Stimulated activated naive CD8-positive, alpha-beta T cell treated with anti-CD3 and anti-CD28 coated beads, Interleukin-15, amount 100 ng/mL, for 72 hours (primary cell): Measurements from ENCODE around the gene TBL1X.

Source experiments
- ATAC-seq: fragments of 150-1000 bp; cut with Tn5 transposase; 2 replicates; pipeline ENCODE4 v1.10.0; 2021; ENCODE audit warnings: mild to moderate bottlenecking, moderate library complexity
- DNase-seq, 2 donors: peaks; one replicate each; pipeline ENCODE4 v3.0.0; 2021 to 2022
- H3K27ac Mint-ChIP-seq, 2 donors: one replicate each; pipeline ENCODE4 v1.8.0; 2022; ENCODE audit warnings: mild to moderate bottlenecking in 2 of 2, mixed read lengths in 2 of 2, moderate library complexity in 2 of 2
- H3K27me3 Mint-ChIP-seq: one replicate; pipeline ENCODE4 v1.8.0; 2022; ENCODE audit warnings: mixed read lengths
- H3K4me1 Mint-ChIP-seq: one replicate; pipeline ENCODE4 v1.8.0; 2022; ENCODE audit warnings: mild to moderate bottlenecking, mixed read lengths
- H3K4me3 Mint-ChIP-seq, 2 donors: one replicate each; pipeline ENCODE4 v1.8.0; 2022; ENCODE audit warnings: mild to moderate bottlenecking in 2 of 2, mixed read lengths in 2 of 2, moderate library complexity in 1 of 2
- H3K9me3 Mint-ChIP-seq, 2 donors: one replicate each; pipeline ENCODE4 v1.8.0; 2022; ENCODE audit warnings: mixed read lengths in 2 of 2

TBL1X gene

DNA sequence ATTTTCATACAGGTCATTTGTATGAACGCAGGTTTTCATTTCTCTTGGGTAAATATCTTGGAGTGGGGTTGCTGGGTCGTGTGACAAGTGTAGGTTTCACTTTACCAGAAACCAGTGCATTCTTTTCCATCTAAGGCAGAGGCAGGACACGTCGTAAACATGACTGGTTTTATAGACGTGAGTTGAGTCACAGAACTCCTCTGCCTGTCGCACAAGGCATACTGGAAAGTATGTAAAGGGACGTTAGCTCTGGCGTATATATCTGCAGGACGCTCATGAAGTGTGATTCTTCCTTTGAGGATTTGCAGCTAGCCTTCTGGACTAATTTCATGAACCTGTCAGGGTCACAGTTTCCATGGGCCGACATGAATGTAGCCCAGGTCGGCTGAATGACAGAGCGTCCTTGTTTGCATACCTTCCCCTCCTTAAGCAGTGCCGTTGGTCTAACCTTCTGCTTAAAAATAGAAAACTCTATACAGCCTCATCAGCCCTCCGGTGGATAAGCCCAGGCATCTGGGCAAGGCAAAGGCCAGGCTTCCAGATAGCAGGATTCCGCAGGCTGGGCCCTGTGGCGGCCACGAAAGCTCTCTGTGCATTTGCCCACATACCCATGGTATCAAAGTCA lies 194.8 kb downstream of the TBL1X start:
- ATAC-seq (no peak), DNase-seq (no peak)
- H3K27me3 Mint-ChIP-seq: no peaks in the 10 kb centered on the region
- H3K27ac Mint-ChIP-seq: peak overlapping the region in 1 of 2 donors; percentile 19
- H3K9me3 Mint-ChIP-seq: no peaks in the 10 kb centered on the region
- no peak overlapping the region for H3K4me3 Mint-ChIP-seq
- H3K4me1 Mint-ChIP-seq: no peaks in the 10 kb centered on the region

DNA sequence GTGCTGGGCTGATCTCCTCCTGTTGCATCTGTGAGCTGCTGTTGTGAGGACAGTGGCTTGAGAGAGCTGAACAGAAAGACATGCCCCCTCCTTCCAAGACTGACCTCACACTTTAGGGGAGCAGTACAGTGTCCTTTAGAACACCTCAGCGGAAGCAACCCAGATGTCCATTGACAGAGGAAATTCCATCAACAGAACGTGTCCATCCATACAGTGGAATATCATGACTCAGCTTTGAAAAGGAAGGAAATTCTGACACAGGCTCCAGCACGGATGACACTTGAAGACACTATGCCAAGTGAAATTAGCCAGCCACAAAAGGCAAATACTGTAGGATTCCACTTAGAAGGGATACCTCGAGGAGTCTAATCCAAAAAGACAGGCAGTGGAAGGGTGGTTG lies 197.3 kb downstream of the TBL1X start:
- Mint-ChIP-seq H3K4me1 (no peaks in the 10 kb centered on the region), H3K4me3 (no peak overlapping the region), H3K27ac (no peak overlapping the region), H3K27me3 (no peaks in the 10 kb centered on the region), H3K9me3 (no peaks in the 10 kb centered on the region)
- ATAC-seq (no peak), DNase-seq (no peak)

DNA sequence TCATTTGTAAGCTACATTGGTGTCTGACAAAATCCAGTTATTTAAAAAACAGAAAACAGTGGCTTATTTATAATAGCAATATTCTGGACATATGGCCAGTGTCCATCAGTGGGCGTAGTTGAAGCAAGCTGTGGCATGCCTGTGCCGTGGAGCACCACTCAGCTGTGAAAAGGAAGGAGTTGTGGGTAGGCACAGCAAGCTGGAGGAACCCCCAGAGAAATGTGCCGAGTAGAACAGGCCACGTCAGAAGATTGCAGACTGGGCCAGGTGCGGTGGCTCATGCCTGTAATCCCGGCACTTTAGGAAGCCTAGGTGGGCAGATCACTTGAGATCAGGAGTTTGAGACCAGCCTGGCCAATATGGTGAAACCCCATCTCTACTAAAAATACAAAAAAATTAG lies 198.4 kb downstream of the TBL1X start:
- Mint-ChIP-seq H3K9me3 (no peaks in the 10 kb centered on the region), H3K4me1 (no peaks in the 10 kb centered on the region), H3K27ac (no peak overlapping the region), H3K27me3 (no peaks in the 10 kb centered on the region), H3K4me3 (no peak overlapping the region)
- no peak for ATAC-seq
- no peak for DNase-seq

DNA sequence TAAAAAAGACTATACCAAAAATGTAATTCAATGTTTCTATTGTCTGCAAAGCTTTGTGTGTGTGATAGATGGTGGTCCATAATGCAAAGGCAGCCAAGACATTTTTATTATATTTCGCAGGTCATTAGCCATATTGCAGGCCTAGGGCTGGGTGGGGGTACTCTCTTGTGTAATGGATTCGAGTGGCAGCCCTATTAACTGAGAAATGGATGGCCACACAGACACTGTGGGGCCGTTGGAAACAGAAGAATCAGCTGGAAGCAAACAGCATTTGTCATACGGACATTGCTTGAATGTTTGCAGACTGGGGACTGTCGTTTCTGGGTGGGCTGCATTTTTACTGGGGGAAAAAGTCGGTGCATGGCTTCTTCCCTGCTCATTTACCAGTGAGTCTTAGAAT lies 199.4 kb downstream of the TBL1X start:
- H3K4me1 Mint-ChIP-seq: no peaks in the 10 kb centered on the region
- no peaks in the 10 kb centered on the region for H3K9me3 Mint-ChIP-seq
- H3K4me3 Mint-ChIP-seq: no peak overlapping the region
- no peak overlapping the region for H3K27ac Mint-ChIP-seq
- ATAC-seq: no peak
- H3K27me3 Mint-ChIP-seq: no peaks in the 10 kb centered on the region
- DNase-seq: no peak

DNA sequence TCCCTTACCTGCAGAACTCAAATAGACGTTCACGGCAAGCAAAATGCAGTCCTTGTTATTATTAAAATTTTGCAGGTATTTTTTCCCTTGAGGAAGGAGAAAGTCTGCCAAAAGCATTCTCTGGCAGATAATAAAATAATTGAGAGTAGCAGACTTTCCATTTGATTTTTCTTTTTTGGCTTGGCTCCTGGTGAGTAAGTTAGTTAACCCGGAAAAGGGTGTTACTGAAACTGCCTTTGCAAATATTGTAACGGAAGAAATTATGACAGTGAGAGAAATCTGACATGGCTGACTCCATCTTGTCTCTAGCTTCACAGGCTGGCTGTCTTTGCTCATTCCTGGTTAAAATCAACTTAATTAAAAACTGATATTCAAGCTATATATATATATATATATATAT lies 200.3 kb downstream of the TBL1X start:
- ATAC-seq: no peak
- Mint-ChIP-seq H3K9me3 (no peaks in the 10 kb centered on the region), H3K27ac (no peak overlapping the region), H3K27me3 (no peaks in the 10 kb centered on the region), H3K4me3 (no peak overlapping the region), H3K4me1 (no peaks in the 10 kb centered on the region)
- DNase-seq: no peak

DNA sequence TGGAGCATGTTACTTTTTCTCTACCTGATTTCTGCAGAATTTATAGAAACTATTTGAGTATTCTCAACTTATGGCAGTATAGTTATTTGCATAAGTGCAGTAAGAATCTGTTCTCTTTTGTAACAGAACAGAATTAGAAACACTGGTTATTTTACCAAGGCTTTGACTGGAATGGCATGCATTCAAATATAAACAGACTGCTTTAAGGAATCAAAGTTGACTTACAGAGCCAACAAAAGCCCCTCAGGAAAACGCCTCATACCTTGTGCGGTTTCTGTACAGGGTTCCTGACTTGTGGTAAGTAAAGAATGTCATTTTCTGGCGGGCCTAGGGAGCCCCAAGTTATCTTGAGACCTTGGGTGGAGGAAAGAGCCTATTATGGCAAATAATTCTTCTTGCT lies 203.7 kb downstream of the TBL1X start:
- no peaks in the 10 kb centered on the region for H3K27me3 Mint-ChIP-seq
- H3K4me3 Mint-ChIP-seq: no peak overlapping the region
- H3K9me3 Mint-ChIP-seq: no peaks in the 10 kb centered on the region
- peaks cover 8% of the 10 kb centered on the region for H3K4me1 Mint-ChIP-seq
- no peak overlapping the region for H3K27ac Mint-ChIP-seq
- ATAC-seq: no peak
- no peak for DNase-seq

DNA sequence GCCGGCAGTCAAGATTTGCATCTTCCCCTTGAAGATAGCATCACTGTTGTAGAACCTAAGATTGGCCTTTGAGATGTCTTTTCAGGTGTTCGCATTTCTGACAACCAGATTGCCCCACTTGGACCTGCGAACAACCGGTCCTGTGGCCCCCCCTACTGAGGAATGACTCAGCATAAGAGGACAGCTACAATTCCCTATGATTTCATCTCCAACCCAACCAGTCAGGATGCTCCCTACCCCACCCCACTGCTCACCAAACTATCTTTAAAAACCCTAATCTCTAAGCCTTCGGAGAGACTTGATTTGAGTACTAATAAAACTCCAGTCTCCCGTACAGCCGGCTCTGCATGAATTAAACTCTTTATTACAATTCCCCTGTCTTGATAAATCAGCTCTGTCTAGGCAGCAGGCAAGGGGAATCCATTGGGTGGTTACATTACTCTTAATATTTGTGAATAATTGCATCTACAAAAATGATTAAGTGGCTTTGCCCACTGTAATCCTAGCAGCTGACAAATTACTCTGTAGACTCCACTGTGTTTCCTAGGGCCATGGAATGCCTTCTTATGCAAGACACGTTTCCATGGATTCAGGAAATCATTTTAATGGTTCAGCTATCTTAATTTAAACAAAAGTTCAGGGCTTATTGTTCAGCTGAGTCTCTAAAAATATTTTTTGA lies 205.4 kb downstream of the TBL1X start:
- H3K9me3 Mint-ChIP-seq: no peaks in the 10 kb centered on the region
- no peak overlapping the region for H3K27ac Mint-ChIP-seq
- H3K27me3 Mint-ChIP-seq: no peaks in the 10 kb centered on the region
- ATAC-seq (no peak), DNase-seq (no peak)
- peaks cover 8% of the 10 kb centered on the region for H3K4me1 Mint-ChIP-seq
- H3K4me3 Mint-ChIP-seq: no peak overlapping the region

DNA sequence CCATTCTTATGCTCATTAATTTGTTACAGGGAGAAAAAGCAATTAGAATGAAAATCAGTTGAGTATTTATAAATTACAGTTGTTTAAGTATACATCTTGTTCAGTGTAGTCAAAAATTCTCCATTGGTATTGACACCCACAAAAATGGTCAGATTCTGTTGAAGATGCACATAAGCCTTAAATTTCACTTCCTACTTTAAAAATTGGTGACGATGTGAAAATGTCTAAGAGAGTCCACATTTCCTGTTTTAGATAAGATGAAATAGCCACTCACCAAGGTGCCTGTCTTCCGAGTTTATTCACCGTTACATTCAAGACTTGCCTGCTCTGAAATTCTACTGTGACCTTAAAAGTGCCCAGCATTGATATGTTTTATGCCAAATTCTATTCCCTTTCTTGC lies 207.1 kb downstream of the TBL1X start:
- Mint-ChIP-seq H3K9me3 (peaks cover 0 to 12% of the 10 kb centered on the region in 2 donors), H3K4me3 (no peak overlapping the region), H3K27ac (no peak overlapping the region), H3K4me1 (peaks cover 19% of the 10 kb centered on the region), H3K27me3 (no peaks in the 10 kb centered on the region)
- DNase-seq: no peak
- no peak for ATAC-seq

DNA sequence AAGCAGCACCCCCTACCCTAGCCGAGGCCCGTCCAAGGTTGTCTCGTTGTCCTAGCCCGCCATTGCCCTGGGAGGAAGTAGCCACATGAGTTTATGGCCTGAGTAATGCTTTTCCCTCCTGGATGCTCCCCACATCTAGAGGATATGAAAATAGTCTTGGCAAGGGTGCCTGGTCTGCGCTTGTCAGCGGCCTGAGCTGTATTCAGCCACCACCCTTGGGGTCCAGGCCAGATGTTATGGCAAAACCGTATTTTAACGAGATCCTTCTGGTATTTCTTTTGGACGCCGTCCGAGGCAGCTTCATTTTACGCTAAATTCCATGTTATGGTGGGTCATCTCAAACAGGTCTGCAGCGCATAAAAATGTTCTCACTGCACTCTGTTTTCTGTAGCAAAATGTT lies 211.4 kb downstream of the TBL1X start:
- Mint-ChIP-seq H3K9me3 (peaks cover 0 to 18% of the 10 kb centered on the region in 2 donors), H3K4me3 (no peak overlapping the region), H3K27ac (no peak overlapping the region), H3K27me3 (no peaks in the 10 kb centered on the region), H3K4me1 (peaks cover 32% of the 10 kb centered on the region)
- DNase-seq (no peak), ATAC-seq (no peak)

DNA sequence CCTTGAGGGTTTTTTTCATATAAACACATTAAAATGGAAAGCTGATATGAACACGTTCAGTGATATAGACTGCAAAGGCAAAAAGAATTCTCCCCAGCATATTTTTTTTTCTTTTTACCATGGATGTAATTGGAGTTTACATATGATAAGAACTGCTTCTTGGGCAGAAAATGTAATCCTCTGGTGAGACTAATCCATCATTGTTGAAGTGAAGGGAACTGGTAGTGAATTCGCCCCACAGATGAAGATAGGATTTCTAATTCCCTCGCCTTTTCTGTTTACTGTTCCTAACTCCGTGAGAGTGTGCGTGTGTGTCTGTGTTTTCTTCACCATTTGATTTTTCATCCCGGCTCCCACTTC lies 211.9 kb downstream of the TBL1X start:
- Mint-ChIP-seq H3K27ac (peak overlapping the region in 1 of 2 donors; percentile 34), H3K4me1 (peaks cover 32% of the 10 kb centered on the region), H3K4me3 (peak overlapping the region; percentile 20 to 29), H3K27me3 (no peaks in the 10 kb centered on the region), H3K9me3 (peaks cover 0 to 18% of the 10 kb centered on the region in 2 donors)
- no peak for DNase-seq
- no peak for ATAC-seq

DNA sequence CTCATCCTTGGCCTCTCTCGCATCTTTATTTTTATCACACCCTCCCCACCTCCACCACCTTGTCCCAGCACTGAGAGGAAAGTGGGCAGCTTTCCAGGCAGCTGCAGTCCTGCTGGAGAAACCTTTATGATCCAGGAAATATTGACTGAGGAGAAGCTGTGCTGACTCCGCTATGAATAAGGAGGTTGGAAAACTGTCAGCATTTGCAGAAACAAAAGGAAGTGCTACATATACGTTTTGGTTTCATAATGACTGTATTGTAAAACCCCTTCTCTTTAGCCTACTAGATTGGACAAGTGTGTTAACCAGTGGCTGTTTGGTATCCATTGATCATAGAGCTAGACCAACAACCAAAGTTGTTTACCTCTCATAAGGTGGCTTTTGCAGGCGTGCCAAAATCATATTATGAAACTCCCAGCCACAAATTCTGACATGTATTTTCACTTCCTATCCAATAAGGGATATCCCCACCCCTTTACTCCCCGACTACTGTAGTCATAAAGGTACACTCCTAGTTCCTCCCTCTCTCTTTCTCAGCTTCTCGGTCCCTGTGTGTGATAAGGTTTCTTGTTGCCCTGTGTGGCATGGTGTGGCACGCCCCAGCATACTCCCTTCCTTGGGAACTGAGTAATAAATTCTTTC lies 212.4 kb downstream of the TBL1X start:
- peaks cover 0 to 18% of the 10 kb centered on the region in 2 donors for H3K9me3 Mint-ChIP-seq
- peaks cover 30% of the 10 kb centered on the region for H3K4me1 Mint-ChIP-seq
- peak overlapping the region; percentile 20 to 43 for H3K4me3 Mint-ChIP-seq
- H3K27me3 Mint-ChIP-seq: no peaks in the 10 kb centered on the region
- ATAC-seq (peak; percentile 98), DNase-seq (peak; percentile 41 to 66)
- peak overlapping the region; percentile 30 to 34 for H3K27ac Mint-ChIP-seq

DNA sequence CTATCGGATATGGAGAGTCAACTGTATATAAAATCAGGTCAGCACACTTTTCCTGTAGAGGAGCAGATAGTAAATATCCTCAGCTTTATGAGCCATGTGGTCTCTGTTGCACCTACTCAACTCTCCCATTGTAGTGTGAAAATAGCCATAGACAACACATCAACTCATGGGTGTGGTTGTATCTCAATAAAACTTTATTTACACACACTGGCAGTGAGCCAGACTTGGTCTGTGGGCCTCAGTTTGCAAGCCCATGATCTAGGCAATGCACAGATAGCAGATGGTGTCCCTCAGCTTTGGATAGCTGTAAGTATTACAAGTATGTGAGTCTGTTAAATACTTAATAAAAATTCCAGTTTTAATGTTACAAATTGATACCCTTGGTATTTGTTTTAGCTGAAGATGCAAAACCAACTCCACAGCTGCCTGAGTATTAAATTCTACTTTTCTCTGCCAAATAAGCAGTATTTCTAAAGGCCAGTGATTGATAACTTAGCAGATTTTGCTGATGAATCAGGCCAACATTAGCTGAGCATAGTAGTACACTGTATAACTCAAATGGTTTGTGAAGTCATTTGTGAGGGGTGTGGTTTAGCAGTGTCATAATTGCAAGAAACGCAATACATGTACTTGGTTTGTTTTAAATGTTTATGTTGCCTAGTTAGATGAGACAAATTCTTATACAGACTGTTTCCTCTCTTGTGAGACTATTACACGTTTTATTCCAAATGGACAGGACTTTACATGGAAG lies 213.5 kb downstream of the TBL1X start:
- ATAC-seq (no peak), DNase-seq (no peak)
- Mint-ChIP-seq H3K4me3 (peak overlapping the region; percentile 17 to 26), H3K4me1 (peaks cover 24% of the 10 kb centered on the region), H3K27me3 (no peaks in the 10 kb centered on the region), H3K27ac (peak overlapping the region in 1 of 2 donors; percentile 69), H3K9me3 (peaks cover 0 to 18% of the 10 kb centered on the region in 2 donors)

DNA sequence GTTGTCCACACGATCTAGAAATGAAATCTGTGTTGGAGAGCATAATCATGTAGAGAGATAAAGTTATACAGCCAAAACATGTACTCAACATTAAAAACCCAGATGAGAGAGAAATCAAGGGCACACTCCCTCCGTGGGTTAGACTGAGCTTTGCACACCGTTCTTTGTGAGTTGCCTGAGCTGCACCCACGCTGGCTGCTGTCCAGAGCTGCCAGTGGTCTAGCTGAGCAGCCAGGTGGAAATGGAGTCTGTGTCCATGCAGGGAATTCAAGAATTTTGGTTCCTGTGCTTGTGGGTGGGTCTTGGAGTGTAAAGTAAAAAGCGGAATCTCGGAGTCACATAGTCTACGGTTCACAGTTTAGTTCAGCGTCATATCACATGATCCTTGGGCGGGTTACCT lies 216.2 kb downstream of the TBL1X start:
- Mint-ChIP-seq H3K4me1 (peaks cover 22% of the 10 kb centered on the region), H3K27ac (no peak overlapping the region)
- no peak for ATAC-seq

DNA sequence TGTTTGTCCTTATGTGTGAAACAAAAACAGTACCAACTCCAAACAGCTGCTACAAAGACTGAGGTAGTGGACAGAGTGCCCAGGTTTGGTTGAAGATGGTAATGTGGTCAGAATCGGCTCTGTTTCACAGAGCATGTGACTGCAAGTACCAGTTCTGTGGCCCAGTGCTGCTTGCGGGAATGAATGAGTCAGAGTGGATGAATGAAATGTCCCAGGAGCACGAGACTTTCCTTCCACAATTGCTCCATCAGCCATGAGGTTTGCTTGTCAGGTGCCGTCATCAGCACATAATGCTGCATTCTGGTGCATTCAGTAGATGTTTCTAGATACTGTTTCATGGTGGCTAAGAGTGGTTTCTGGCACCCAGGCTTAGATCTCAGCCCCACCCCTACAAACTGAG lies 216.6 kb downstream of the TBL1X start:
- no peaks in the 10 kb centered on the region for H3K27me3 Mint-ChIP-seq
- ATAC-seq: no peak
- no peak overlapping the region for H3K4me3 Mint-ChIP-seq
- peaks cover 0 to 12% of the 10 kb centered on the region in 2 donors for H3K9me3 Mint-ChIP-seq
- H3K27ac Mint-ChIP-seq: no peak overlapping the region
- DNase-seq: no peak
- peaks cover 19% of the 10 kb centered on the region for H3K4me1 Mint-ChIP-seq

More for the DNA sequence above, 216.2 kb downstream of the TBL1X start:
- H3K9me3 Mint-ChIP-seq: peaks cover 0 to 16% of the 10 kb centered on the region in 2 donors
- H3K4me3 Mint-ChIP-seq: no peak overlapping the region
- H3K27me3 Mint-ChIP-seq: no peaks in the 10 kb centered on the region
- no peak for DNase-seq

DNA sequence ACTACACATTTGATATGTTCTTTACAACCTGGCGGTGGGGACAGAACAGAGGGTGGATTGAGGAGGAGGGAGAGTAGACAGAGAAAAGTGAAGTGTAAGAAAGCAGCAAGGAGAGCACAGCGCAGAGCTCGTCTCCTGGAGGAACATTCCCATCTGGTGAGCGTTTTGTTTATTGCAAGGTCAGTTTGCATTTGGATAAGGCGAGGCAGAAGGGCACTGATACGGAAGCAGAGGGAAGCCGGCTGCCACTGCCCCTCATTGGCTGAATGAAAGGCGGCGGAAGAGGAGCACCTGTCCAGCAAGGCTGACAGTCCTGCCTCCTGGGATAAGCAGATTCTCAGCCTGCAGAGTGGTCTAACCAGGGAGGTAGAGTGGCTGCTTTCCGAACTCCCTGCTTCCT lies 217.6 kb downstream of the TBL1X start:
- Mint-ChIP-seq H3K9me3 (peaks cover 0 to 5% of the 10 kb centered on the region in 2 donors), H3K27ac (no peak overlapping the region), H3K4me1 (peaks cover 8% of the 10 kb centered on the region), H3K4me3 (no peak overlapping the region), H3K27me3 (no peaks in the 10 kb centered on the region)
- DNase-seq (no peak), ATAC-seq (no peak)

DNA sequence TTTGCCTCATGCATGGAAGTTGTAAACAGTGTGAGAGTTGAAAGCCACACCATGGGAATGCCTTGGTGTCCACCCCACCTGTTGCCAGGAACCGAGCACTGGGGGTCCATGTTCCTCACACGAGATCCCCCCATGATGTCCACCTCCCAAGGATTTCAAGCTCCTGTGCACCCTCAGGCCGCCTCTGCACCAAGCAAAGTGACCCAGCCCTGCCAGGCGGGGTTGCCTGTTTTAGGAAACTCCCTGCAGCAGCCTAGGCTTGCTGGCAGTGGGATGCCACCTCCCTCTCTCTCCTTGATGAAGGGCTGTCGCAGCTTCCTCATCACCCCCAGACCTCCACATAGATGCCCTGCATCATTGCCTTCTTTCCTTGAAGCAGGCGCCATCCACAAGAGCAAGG lies 218.0 kb downstream of the TBL1X start:
- H3K27me3 Mint-ChIP-seq: no peaks in the 10 kb centered on the region
- peaks cover 0 to 3% of the 10 kb centered on the region in 2 donors for H3K9me3 Mint-ChIP-seq
- H3K4me3 Mint-ChIP-seq: no peak overlapping the region
- H3K4me1 Mint-ChIP-seq: peaks cover 4% of the 10 kb centered on the region
- no peak for ATAC-seq
- DNase-seq: no peak
- H3K27ac Mint-ChIP-seq: no peak overlapping the region
